Urothelium cell line (cell line): ENCODE measurements around the gene ZDBF2.
A peak's percentile ranks its signal among the peaks of the same experiment; 100 is the strongest.
"Not testable (repeated sequence)": the region's sequence is repeated elsewhere in the genome, so short reads cannot be mapped to it uniquely, and the experiment has no call there.

Experiments
- DNase-seq: peaks from one replicate; pipeline ENCODE4 v3.0.0; 2011; ENCODE audit warnings: low spot score, mixed read lengths
- FAIRE-seq: peaks from 2 replicates; lab custom pipeline; 2011; peaks lifted over from hg19 to GRCh38; lab: Jason Lieb, UNC

Gene ZDBF2

GRCh38 chr2:206259376-206260187, 14.9 kb upstream of the ZDBF2 start:
- FAIRE-seq (no peak), DNase-seq (no peak)

- FAIRE-seq, result no peak
- DNase-seq, result peak; percentile 29
Observed at GRCh38 chr2:206260188-206261012, 14.1 kb upstream of the ZDBF2 start.

DNA sequence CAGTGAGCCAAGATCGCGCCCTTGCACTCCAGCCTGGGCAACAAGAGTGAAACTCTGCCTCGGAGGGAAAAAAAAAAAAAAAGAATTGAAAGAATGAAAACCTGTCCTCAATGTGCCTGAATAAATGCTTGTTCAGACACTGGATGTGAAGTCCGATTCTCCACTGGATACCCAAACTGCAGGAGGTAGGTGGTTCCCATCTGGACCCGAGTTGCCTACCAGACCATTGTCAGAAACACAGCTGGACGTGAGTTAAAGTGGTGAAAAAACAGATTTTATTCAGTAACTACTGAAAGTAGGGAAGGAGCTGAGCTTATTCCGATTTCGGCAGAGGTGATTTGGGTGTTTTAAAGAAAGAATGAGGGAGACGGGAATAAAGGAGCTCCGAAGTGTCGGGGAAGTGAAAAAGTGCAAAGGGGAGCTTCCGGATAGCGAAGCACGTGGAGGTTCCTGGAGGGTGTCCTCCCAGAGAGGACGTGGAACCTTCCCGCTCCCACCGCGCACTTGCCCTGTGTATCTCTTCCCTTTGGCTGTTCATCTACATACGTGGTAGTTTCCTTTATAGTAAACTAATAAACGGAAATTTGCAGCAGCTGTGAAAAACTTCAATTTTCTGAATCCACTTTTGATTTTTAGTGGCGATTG, 10.4 kb upstream of the ZDBF2 start:
- DNase-seq (no peak), FAIRE-seq (no peak)

DNA sequence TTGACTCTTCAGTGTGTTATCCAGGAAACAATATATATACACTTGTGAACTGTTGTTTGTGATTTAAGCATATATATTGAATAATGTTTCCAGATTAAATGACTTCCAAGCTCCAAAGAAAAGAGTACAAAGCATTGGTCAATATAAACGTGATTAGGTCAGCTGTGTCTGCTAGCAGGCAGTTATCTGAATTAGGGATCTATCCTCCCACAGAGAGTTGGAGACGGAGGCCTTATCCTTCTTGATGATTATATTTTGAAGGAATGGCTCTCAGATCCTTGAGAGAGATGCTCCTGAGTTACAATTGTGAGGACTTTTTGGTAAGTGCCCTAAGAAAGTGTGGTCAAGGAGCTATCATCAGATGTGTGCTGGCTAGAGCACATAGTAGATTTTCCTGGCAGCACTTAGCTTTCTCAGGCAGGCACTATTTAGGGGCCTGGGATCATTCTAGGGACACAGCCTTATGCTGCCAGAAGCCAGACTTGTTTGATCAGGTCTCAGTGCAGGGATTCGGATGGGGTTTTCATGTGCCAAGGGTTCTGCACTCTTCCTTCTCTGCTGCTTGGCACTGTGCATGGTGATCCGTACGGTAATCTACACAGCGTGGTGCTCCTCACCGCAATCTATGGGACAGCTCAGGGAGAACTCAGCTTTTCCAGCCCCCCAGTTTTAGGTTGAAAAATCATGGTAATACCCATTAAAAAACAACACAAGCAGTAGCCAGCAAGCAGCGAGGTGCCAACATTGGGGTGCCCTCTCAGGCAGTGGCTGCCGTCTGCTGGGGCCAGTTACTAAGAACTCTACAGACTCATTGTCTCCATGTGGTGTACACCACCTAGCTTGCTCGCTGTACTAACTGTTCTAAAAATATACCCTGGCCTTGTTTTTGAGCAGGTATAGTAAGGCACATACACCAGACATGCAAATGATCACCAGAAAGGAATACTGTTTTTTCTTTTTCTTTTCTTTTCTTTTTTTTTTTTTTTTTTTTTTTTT, 8.0 kb upstream of the ZDBF2 start:
- FAIRE-seq, result no peak
- no peak for DNase-seq

GRCh38 chr2:206267567-206267966, 6.9 kb upstream of the ZDBF2 start:
- no peak for DNase-seq
- FAIRE-seq, result no peak

- FAIRE-seq (no peak), DNase-seq (no peak)
Observed at GRCh38 chr2:206271065-206271464, 3.4 kb upstream of the ZDBF2 start.

DNA sequence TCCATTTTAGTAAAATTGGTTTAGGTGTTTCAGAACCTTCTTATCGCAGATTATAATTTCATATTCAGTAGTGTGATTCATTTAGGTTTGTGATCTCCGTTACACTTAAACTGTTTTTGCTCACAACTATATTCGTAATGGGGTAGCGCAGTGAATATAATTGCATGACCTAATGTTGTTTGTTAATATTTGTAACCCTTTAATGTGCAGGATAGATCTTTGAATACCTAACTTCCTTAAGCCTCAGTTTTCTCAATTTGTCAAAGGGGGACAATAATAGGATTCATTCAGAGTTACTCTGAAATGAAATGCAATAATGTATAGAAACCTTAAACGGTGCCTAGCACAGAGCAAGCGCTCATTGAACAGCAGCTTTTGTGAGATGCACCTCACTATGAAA, 558 bp upstream of the ZDBF2 start:
- DNase-seq (no peak), FAIRE-seq (no peak)

GRCh38 chr2:206275312-206276055, 1.0 kb downstream of the ZDBF2 start:
- DNase-seq (peak; percentile 26), FAIRE-seq (no peak)

DNA sequence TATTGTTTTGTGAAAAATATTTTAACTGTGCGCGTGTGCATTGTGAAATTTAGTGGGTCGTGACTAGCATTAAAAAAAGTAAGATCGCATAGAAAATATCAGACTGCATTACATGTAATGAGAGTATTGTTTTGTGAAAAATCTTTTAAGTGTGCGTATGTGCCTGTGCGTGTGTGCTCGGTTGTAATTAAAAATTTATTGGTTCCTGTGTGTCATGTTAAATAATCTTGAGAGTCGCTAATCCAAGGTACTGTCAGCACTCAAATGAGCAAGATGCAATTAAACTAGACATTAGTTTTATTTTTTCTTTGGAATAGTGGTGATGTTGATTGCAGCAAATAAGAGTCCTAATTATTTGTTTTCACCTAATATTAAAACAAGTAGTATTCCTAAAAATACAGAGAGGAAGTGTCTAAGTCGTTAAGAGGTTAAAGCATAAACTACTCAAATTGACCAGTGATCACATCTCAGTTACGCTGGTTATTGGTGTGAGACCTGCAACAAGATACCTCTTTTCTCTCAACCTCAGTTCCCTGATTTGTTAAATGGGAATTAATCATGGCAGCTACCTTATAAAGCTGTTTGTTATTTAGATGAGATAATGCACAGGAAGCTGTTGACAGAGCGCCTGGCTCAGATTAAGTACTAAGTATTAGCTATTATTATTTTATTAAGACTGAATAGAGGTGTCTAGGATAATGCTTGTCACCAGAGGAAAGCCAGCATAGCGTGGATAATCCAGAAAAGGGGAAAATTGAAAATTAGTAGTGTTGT, 1.9 kb downstream of the ZDBF2 start:
- FAIRE-seq, result no peak

DNA sequence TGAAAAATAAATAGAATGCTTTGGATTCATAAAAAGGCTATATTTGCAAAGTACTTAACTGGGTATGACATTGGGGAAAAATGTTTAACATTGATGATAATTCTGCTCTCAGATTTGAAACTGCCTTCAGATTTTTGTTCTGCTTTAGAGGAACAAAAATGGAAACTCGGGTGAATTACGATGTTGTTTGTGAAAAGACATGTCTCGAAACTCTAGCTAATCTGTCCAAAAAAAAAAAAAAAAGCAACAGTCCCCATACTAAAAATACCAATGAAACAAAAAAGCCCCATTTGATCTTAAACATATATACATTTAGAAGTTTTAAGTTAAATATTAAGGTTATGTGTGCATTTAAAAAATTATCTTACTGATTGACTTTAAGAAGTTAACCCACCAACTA, 3.0 kb downstream of the ZDBF2 start:
- DNase-seq, result no peak
- FAIRE-seq, result no peak

More for the DNA sequence above, 1.9 kb downstream of the ZDBF2 start:
- DNase-seq, result no peak

DNA sequence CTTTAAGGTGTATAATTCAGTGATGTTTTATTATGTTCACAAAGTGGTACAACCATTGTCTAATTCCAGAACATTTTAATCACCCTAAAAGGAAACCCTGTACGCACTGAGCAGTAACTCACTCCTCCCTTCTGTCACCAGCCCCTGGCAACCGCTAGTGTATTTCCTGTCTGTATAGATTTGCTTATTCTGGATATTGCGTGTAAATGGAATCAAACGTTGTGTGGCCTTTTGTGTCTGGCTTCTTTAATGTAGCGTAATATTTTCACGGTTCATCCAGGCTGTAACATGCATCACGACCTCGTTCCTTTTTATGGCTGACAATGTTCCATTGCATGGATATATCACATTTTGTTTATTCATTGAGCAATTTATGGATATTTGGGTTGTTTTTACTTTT, 8.3 kb downstream of the ZDBF2 start:
- FAIRE-seq (no peak), DNase-seq (no peak)

- DNase-seq, result no peak
- FAIRE-seq, result no peak
Observed at GRCh38 chr2:206287197-206287596, 12.7 kb downstream of the ZDBF2 start.

GRCh38 chr2:206289391-206289790, 14.9 kb downstream of the ZDBF2 start:
- no peak for FAIRE-seq
- no peak for DNase-seq

DNA sequence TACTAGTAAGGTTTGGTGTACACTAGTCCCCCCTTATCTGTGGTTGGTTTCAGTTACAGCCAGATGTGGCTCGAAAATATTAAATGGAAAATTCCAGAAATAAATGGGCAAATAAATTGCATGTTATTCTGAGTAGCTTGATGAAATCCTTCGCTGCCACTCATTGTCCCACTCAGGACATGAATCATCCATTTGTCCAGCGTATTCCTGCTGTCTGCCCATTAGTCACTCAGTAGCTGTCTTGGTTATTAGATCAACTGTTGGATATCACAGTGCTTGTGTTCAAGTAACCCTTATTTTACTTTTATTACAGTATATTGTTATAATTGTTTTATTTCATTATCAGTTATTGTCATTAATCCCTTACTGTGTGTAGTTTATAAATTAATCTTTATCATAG, 21.7 kb downstream of the ZDBF2 start:
- FAIRE-seq (no peak), DNase-seq (no peak)

DNA sequence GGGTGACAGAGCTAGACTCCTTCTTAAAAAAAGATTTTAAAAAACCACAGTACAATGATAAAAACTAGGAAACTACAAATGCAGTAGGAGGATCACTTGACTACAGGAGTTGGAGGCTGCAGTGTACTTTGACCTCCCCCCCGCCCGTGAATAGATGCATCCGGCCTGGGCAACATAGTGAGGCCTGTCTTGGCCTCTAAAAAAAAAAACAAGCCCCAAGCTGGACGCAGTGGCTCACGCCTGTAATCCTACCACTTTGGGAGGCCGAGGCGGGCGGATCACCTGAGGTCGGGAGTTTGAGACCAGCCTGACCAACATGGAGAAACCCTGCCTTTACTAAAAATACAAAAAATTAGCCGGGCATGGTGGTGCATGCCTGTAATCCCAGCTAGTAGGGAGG, 25.1 kb downstream of the ZDBF2 start:
- DNase-seq, FAIRE-seq: not testable (repeated sequence)

GRCh38 chr2:206305523-206306245, 31.2 kb downstream of the ZDBF2 start:
- no peak for DNase-seq
- FAIRE-seq, result no peak

DNA sequence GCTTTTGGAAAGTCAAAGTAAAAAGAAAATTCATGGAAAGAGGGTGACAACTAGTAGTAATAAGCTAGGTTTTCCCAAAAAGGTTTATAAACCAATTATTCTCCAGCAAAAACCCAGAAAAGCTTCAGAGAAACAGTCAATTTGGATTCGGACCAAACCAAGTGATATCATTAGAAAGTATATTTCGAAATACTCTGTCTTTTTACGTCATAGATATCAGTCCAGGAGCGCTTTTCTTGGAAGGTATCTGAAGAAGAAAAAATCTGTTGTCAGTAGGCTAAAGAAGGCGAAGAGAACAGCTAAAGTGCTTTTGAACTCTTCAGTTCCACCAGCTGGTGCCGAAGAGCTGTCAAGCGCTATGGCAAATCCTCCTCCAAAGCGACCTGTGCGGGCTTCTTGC, 36.6 kb downstream of the ZDBF2 start:
- DNase-seq (no peak), FAIRE-seq (no peak)

DNA sequence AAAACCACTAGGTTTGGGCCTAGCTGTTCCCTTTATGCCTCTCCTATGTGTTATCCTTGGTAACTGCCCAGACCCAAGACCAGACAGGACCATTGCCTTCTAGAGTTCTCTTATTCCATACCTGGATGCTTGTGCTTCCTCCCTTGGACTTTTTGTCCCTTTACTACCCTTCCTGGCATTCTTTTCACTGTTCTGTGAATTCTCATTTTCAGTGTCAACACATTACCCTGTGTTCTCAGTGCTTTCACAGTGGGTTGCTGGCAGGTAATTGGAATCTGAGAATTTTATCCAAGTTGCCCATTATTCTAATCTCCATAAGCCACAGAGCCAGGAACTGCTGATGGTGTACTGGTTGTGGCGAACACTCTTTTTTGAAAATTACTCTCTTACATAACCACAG, 41.7 kb downstream of the ZDBF2 start:
- DNase-seq, result no peak
- FAIRE-seq, result no peak
